Heart left ventricle (tissue), 16 donors: Measurements from ENCODE around the gene HIBCH. TPM values are rescaled to one million over a fixed set of nuclear protein-coding genes. Genes with fewer than 3 reads are reported as not detected.

Source experiments
- ATAC-seq, 4 donors: fragments of 200-7000 bp; cut with Tn5 transposase; one replicate each; pipeline ENCODE4 v1.9.1; 2020 to 2022; ENCODE audit warnings: moderate library complexity in 4 of 4, mild to moderate bottlenecking in 3 of 4, moderate number of reproducible peaks in 1 of 4
- DNase-seq, 5 donors: peaks; one replicate each; pipeline ENCODE4 v3.0.0-alpha.2; 2020
- H3K27ac ChIP-seq, 12 donors: fragments of 200-600 bp; sonication (generic) in 4 of 12; one replicate each; pipeline versions ENCODE4 v1.5.0 to v1.8.0; 2016 to 2022; ENCODE audit warnings: mild to moderate bottlenecking in 2 of 12
- H3K27me3 ChIP-seq, 9 donors: fragments of 200-600 bp; sonication (generic) in 2 of 9; one replicate each; pipeline versions ENCODE4 v1.5.1 to v1.8.0; 2016 to 2022; ENCODE audit warnings: mild to moderate bottlenecking in 3 of 9
- H3K36me3 ChIP-seq, 9 donors: fragments of 200-600 bp; sonication (generic) in 2 of 9; one replicate each; pipeline versions ENCODE4 v1.5.0 to v1.8.0; 2018 to 2022; ENCODE audit warnings: mild to moderate bottlenecking in 2 of 9
- H3K4me1 ChIP-seq, 12 donors: fragments of 200-600 bp; sonication (generic) in 4 of 12; one replicate each; pipeline versions ENCODE4 v1.5.0 to v1.8.0; 2016 to 2022; ENCODE audit warnings: mild to moderate bottlenecking in 3 of 12
- H3K4me3 ChIP-seq, 12 donors: fragments of 200-600 bp; sonication (generic) in 4 of 12; one replicate each; pipeline versions ENCODE4 v1.5.0 to v1.8.0; 2017 to 2022; ENCODE audit warnings: mild to moderate bottlenecking in 9 of 12, moderate library complexity in 4 of 12
- H3K9me3 ChIP-seq, 12 donors: fragments of 200-600 bp; sonication (generic) in 4 of 12; one replicate each; pipeline versions ENCODE4 v1.5.0 to v1.8.0; 2016 to 2022; ENCODE audit warnings: mild to moderate bottlenecking in 1 of 12
- POLR2A ChIP-seq, 2 donors: fragments of 450-650 bp; IDR thresholded peaks; one replicate each; pipeline ENCODE4 v1.6.1; 2017; ENCODE audit warnings: antibody characterized with exemption in 2 of 2, mild to moderate bottlenecking in 2 of 2, moderate library complexity in 2 of 2
- WGBS, 4 donors: extraction: QIAGEN DNeasy Blood & Tissue Kit in 2 of 4; methylation state at CpG; one replicate each; pipeline versions ENCODE4 v1.1.5 to v1.1.7; 2013 to 2018; 5-methylcytosine and 5-hydroxymethylcytosine counted together
- intact Hi-C, 10 donors: fragments of 100-400 bp; cut with DNase I; formaldehyde crosslinking; loops; one replicate each; pipeline versions ENCODE4 v1.11.1 to v1.14.2; 2022
- polyA plus RNA-seq, 2 donors: library from polyadenylated mRNA; stranded (reverse); fragments of 200-250 nt; gene quantifications; one replicate each; pipeline ENCODE4 v1.2.3, GENCODE V29; 2013
- total RNA-seq, 9 donors: library from RNA; depleted of rRNA in 2 of 9; stranded (reverse); fragments of >200 nt in 2 of 9; fragmentation: NEBNext Ultra II Directional in 3 of 9; extraction: Animal tissue kit (Norgen Biotek cat#: 25700) in 3 of 9; gene quantifications; one replicate each; pipeline versions ENCODE4 v1.1.0 to v1.2.4, GENCODE V29; 2016 to 2023
- TF ChIP-seq, protein P1 (sequence below), 12 donors: fragments of 200-600 bp; sonication (generic) in 4 of 12; IDR thresholded peaks; one replicate each; pipeline versions ENCODE4 v1.5.0 to v1.8.0; 2018 to 2022; ENCODE audit warnings: antibody characterized with exemption in 12 of 12, mild to moderate bottlenecking in 5 of 12
- donor health status: ischemic (EF 13 %, LVEDD 7.1; RV severe dilation, severe dysfunction).
- donor health status: healthy with polysubstance abuse.
- donor health status: DM: no; HTN: yes; CAD: no.
- donor health status: DM: no; HTN: no; CAD: no.
- donor health status: ischemic (EF 25% LVEDD 6.9; RV normal size, moderate dysfunction).
- donor health status: ischemic (EF 25% LVEDD 5.7; RV mildly dilated, moderate dysfunction).
- donor health status: healthy.
- donor health status: DM: yes; HTN: yes; CAD: no.
- donor health status: ischemic (EF 35%, LVEDD 5.7; RV mildly dilated, moderate dysfunction).
- donor health status: nonischemic (EF 11% LVEDD 7.7; RV severe dilation, severe dysfunction).
- donor health status: DM: yes; HTN: yes; CAD: no.
- donor health status: PGD.
- donor health status: ischemic (EF 29% LVEDD 5.4; RV normal size, mild dysfunction).
- donor health status: nonischemic (EF 23%, LVEDD 6.1; RV moderate dilation, normal function).

HIBCH gene
- total and polyA plus RNA-seq, 11 donors: 7.7 to 25.3 (median 21.1) TPM

GRCh38 chr2:190311893-190312634 is 7.6 kb downstream of the HIBCH start:
- H3K27me3 ChIP-seq: no peaks in the 10 kb centered on the region
- no peak overlapping the region for H3K27ac ChIP-seq
- H3K4me3 ChIP-seq: no peak overlapping the region
- WGBS, 4 donors: 85 to 91% (median 86%) methylated on average over 7 of the region's 7 CpGs
- no peaks in the 10 kb centered on the region for H3K9me3 ChIP-seq
- peaks cover 0 to 8% (median 0%) of the 10 kb centered on the region in 12 donors for H3K4me1 ChIP-seq
- TF ChIP-seq, protein P1, sequence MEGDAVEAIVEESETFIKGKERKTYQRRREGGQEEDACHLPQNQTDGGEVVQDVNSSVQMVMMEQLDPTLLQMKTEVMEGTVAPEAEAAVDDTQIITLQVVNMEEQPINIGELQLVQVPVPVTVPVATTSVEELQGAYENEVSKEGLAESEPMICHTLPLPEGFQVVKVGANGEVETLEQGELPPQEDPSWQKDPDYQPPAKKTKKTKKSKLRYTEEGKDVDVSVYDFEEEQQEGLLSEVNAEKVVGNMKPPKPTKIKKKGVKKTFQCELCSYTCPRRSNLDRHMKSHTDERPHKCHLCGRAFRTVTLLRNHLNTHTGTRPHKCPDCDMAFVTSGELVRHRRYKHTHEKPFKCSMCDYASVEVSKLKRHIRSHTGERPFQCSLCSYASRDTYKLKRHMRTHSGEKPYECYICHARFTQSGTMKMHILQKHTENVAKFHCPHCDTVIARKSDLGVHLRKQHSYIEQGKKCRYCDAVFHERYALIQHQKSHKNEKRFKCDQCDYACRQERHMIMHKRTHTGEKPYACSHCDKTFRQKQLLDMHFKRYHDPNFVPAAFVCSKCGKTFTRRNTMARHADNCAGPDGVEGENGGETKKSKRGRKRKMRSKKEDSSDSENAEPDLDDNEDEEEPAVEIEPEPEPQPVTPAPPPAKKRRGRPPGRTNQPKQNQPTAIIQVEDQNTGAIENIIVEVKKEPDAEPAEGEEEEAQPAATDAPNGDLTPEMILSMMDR (IDR thresholded peaks at IDR 0.05): no peak
- no peak for TF ChIP-seq POLR2A (IDR thresholded peaks at IDR 0.05)
- intact Hi-C loops: loop anchor here in 1 of 10 donors (10.0 kb wide), 1 partner anchor 127 kb away; a partner anchor contains a TSS
- H3K36me3 ChIP-seq: peaks cover 0 to 39% (median 13%) of the 10 kb centered on the region in 9 donors
- DNase-seq (no peak), ATAC-seq (no peak)

- H3K4me3 ChIP-seq: no peak overlapping the region
- no peak overlapping the region for H3K27ac ChIP-seq
- no peaks in the 10 kb centered on the region for H3K9me3 ChIP-seq
- no peaks in the 10 kb centered on the region for H3K27me3 ChIP-seq
- TF ChIP-seq, protein P1 (IDR thresholded peaks at IDR 0.05): no peak
- no peak for TF ChIP-seq POLR2A (IDR thresholded peaks at IDR 0.05)
- DNase-seq (no peak), ATAC-seq (no peak)
- intact Hi-C loops: no loop called here
- H3K36me3 ChIP-seq: peaks cover 0 to 42% (median 13%) of the 10 kb centered on the region in 9 donors
- peaks cover 0 to 5% (median 0%) of the 10 kb centered on the region in 12 donors for H3K4me1 ChIP-seq
- WGBS, 4 donors: 87 to 100% (median 98%) methylated on average over 1 of the region's 1 CpG
Observed at GRCh38 chr2:190308031-190308430, 11.6 kb downstream of the HIBCH start.

- WGBS, 4 donors: 96 to 97% (median 97%) methylated on average over 5 of the region's 5 CpGs
- TF ChIP-seq POLR2A (IDR thresholded peaks at IDR 0.05): no peak
- TF ChIP-seq, protein P1 (IDR thresholded peaks at IDR 0.05): no peak
- no peak overlapping the region for H3K4me3 ChIP-seq
- H3K27me3 ChIP-seq: no peaks in the 10 kb centered on the region
- DNase-seq: no peak
- H3K4me1 ChIP-seq: peaks cover 0 to 7% (median 0%) of the 10 kb centered on the region in 12 donors
- ATAC-seq: no peak
- H3K27ac ChIP-seq: no peak overlapping the region
- intact Hi-C loops: no loop called here
- no peaks in the 10 kb centered on the region for H3K9me3 ChIP-seq
- H3K36me3 ChIP-seq: peaks cover 0 to 22% (median 7%) of the 10 kb centered on the region in 9 donors
Observed at GRCh38 chr2:190304404-190304803, 15.2 kb downstream of the HIBCH start.

GRCh38 chr2:190303647-190304046 is 16.0 kb downstream of the HIBCH start:
- no peak for ATAC-seq
- intact Hi-C loops: no loop called here

More at GRCh38 chr2:190303647-190304046, 16.0 kb downstream of the HIBCH start:
- no peaks in the 10 kb centered on the region for H3K9me3 ChIP-seq
- H3K27me3 ChIP-seq: no peaks in the 10 kb centered on the region
- H3K4me3 ChIP-seq: no peak overlapping the region
- peaks cover 0 to 18% (median 5%) of the 10 kb centered on the region in 9 donors for H3K36me3 ChIP-seq
- DNase-seq: no peak
- H3K4me1 ChIP-seq: peaks cover 0 to 7% (median 0%) of the 10 kb centered on the region in 12 donors
- no peak for TF ChIP-seq POLR2A (IDR thresholded peaks at IDR 0.05)
- TF ChIP-seq, protein P1 (IDR thresholded peaks at IDR 0.05): no peak
- H3K27ac ChIP-seq: no peak overlapping the region
